Hematopoietic multipotent progenitor cell treated with erythropoietin and hydrocortisone succinate and interleukin-3 and kit ligand, for 15 days (in vitro differentiated cells): Measurements from ENCODE around the gene SNX25.
"Not testable (repeated sequence)": the region's sequence is repeated elsewhere in the genome, so short reads cannot be mapped to it uniquely, and the experiment has no call there.

ENCODE experiments used
- DNase-seq: peaks from one replicate; pipeline ENCODE4 v3.0.0-alpha.2; 2015; ENCODE audit warnings: low spot score

SNX25 gene

DNA sequence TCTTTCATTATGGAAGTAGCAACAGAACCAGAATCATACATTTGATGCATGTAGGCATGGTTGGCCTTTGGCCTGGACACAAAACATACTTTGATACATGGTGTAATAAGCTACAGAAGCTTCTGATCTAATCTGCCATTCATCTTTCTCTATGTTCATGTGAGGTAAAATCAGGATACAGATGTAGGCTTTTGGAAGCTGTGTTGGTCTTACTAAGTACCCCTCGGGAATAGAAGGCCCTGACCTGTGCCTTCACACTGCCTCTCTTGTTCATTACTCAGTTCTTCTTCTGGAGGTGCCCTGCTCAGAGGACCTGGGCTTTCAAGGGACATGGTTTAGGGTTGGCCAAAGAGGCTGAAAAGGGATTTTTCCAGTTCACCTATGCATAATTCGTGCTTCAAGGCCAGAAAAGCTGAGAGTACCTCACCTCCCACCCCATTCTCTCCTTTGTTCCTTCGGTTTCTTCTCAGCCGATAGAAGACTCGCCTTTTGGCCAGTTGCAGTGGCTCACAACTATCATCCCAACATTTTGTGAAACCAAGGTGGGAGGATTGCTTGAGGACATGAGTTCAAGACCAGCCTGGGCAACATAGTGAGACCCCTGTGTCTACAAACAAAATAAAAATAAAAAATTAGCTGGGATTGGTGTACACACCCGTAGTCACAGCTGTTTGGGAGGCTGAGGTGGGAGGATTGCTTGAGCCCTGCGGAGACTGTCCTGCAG lies 25.9 kb downstream of the SNX25 start:
- DNase-seq: no peak

DNA sequence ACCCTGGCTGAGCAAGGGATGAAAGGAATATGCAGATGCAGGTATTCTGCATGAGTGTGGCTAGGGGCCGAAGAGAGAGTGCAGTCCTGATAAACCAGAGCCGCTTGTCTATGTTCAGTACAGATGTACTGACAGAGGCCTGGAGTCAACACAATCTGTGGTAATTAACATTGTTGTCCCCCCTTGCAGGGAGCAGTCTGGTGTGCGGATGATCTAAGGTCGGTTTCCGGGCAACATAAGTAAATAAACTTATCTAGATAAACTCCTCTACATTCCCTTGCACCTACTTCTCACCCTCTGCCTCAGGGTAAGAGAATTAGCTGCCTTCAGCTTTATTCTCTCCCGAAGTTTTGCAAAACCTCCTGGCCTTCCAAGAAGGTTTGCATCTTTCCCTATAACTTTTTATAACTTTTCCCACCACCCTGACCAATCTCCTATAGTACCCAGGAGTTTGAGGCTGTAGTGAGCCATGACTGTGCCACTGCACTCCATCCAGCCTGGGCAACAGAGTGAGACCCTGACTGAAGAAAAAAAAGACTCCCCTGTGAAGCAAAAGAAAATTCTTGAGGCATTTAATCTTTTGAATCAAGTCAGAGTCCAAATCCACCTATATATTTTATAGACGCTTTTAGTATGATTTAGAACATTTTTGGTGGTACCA lies 26.6 kb downstream of the SNX25 start:
- DNase-seq: no peak

DNA sequence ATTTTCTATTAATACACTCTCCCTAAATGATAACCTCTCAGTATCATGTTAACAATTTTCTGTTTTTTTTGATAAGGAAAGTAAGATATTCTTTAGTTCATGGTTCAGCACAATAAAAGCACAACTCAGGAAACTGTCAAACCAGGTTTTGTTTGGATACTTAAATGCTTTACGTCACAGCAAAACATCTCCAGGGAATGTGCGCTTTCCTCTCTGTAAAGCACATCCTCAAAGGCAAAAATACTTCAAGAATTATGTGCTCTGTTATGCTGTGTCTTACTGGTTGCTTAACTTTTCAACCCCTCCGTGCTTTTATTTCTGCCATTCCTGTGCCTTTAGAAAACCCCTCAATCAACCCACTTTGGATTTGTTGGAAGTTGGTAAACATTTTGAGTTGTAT lies 27.8 kb downstream of the SNX25 start:
- DNase-seq: no peak

DNA sequence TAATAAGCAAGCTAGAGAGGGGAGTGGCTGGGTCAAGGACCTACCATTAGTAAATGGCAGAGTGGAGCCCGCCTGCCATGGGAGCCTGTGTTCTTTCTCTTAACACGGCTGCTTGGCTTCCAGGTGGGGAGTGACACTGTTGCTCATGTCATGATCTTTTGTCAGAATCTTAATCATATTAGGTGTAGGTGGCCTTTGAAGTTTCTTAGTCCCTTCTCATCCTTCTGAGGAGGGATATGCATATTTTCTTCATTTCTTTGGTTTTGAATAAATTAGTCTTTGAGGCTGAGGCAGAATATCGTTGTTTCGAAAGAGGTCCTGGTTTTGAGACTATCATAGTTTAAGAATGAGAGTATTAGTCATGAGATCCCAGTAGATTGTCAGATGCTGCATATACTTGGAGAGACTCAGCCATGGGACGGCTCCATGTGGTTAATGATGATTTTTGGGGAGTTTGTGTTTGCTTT lies 28.9 kb downstream of the SNX25 start:
- no peak for DNase-seq

DNA sequence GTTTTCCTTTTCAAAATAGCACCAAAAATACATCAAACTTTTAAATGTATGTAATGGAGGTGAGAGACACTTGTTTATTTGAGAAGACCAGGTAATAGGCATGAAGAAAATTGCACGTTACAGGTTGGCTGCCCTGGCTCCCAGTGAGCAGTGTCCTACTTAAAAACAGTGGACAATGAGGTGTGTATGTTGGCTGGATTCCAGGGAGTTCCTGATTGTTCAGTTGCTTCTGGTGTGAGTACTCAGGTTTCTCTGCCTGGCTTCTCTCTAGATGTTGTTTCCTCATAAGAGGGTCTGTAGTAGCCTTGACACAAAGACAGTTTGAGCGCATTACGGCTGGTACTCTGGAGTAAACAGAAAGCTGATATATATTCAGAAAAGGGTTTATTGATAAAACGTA lies 29.4 kb downstream of the SNX25 start:
- DNase-seq: no peak

DNA sequence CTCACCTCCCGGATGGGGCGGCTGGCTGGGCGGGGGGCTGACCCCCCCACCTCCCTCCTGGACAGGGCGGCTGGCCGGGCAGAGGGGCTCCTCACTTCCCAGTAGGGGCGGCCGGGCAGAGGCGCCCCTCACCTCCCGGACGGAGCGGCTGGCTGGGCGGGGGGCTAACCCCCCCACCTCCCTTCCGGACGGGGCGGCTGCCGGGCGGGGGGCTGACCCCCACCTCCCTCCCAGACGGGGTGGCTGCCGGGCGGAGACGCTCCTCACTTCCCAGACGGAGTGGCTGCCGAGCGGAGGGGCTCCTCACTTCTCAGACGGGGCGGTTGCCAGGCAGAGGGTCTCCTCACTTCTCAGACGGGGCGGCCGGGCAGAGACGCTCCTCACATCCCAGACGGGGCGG lies 31.1 kb downstream of the SNX25 start:
- DNase-seq: not testable (repeated sequence)

DNA sequence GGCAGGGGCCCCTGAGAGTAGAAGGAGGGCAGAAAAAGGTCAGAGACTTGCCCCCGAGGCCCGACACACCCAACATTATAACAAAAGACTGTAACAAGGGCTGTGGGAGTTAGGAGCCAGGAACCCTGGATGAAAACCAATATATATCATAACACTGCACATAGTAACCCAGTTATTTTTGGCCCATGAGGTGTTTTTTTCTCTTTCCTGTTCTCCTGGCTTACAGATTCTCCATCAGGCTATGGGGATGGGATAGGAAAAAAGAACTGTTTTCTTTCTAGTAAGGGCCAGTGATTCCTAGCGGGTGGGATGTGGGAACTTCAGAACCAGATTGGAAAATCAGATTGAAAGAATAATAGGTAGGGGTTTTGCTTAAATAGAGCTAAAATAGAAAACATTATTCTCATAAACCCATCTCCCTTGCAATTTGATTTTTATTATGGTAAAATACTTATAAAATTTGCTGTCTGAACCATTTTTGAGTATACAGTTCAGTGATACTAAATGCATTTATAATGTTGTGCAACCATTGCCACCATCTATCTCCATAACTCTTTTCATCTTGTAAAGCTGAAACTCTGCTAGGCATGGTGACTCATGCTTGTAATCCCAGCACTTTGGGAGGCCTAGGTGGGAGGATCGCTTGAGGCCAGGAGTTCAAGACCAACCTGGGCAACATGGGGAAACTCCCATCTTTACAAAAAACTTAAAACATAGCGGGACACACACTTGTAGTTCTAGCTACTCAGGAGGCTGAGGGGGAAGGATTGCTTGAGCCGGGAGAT lies 33.5 kb downstream of the SNX25 start:
- DNase-seq: no peak

DNA sequence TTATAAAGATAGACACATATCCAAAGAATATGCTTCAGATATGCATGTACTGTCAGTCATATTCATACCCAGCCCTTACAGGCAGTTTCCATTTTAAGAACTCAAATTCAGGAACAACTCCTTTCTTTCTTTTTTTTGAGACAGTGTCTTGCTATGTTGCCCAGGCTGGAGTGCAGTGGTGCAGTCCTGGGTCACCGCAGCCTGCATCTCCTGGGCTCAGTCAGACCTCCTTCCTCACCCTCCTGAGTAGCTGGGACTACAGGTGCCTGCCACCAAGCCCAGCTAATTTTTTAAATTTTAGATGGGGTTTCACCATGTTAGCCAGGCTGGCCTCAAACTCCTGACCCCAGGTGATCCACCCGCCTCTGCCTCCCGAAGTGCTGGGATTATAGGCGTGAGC lies 34.5 kb downstream of the SNX25 start:
- DNase-seq: no peak

DNA sequence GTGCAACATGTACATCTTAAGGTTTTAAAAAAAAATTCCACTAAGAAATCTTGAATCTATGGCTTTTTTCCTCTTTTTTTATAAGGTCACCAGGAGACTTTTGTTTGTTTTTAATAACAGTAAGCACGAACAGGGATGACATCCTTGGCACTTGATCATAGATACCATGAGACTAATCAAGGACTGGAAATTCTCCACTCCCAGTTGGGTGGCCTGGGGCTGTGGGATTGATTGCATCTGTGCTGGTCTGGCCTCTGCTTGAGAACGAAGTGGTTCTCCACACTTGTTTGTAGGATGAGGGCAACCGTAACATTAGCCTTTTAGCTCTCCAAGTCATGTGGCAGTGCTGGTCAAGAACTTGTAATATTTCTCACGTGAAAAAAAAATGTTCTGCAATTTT lies 35.4 kb downstream of the SNX25 start:
- no peak for DNase-seq

DNA sequence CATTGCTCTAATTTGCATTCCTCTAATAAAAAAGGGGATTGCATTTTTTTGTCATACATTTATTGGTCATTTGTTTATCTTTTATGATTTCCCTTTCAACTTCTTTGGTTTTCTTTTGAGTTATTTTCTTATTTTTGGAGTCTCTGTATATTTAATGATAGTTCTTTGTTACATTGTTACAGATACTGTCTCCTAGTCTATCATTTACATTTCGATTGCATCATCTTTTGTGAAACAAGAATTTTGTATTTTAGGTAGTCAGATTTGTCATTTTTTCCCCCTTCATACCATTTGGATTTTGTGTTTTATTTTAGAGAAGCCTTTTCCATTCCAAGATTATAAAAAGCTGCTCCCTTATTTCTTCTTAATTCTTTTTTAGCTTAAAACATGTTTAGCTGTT lies 37.1 kb downstream of the SNX25 start:
- no peak for DNase-seq

DNA sequence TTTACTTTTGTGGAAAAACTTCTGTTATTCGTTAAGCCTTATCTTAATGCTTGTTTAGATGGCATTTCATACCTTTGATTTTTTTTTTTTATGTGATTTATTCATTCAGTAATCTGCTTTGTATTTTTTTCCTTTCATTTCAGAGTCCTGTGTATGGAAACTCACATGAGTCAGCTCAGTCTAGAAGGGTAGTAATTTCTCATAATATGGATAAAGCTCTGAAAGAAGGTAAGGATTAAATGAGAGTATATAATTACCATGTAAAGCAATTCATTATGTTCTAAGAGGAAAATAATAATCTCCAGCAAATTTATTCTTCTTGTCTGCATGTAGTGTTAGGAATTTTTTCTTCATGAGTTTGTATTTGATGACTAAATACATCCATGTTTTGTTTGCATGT lies 37.8 kb downstream of the SNX25 start:
- DNase-seq: no peak

DNA sequence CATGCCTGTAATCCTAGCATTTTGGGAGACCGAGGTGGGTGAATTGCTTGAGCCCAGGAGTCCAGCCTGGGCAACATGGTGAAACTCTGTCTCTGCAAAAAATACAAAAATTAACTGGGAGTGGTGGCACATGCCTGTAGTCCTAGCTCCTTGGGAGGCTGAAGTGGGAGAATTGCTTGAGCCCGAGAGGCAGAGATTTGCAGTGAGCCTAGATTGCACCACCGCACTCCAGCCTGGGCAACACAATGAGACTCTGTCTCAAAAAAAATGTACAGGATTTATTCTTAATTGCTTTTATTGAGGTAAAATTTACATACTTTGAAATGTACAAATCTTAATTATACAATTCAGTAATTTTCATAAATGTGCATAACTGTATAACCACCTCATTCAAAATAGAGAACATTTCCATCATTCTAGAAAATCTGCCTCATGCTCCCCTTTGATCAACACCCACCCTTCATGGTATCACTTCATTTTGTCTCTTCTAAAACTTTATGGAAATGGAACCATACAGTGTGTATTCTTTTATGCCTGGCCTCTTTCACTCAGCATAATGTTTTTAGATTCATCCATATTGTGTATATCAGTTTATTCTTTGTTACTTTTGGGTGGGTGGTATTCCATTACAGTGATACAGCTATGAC lies 39.1 kb downstream of the SNX25 start:
- no peak for DNase-seq

DNA sequence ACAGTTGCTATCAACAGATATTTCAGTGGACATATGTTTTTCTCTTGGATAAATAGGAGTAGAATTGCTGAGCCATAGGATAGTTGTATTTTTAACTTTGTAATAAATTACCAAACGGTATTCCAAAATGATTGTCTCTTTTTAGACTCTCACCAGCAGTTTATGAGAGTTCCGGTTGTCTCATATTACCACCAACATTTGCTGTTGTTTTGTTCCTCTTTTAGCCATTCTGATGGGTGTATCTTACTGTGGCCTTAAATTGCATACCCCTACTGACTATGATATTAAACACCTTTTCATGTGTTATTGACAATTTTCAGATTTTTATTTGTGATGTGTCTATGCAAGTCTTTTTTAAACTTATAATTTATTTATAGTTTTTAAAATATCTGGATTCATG lies 39.7 kb downstream of the SNX25 start:
- DNase-seq: no peak

DNA sequence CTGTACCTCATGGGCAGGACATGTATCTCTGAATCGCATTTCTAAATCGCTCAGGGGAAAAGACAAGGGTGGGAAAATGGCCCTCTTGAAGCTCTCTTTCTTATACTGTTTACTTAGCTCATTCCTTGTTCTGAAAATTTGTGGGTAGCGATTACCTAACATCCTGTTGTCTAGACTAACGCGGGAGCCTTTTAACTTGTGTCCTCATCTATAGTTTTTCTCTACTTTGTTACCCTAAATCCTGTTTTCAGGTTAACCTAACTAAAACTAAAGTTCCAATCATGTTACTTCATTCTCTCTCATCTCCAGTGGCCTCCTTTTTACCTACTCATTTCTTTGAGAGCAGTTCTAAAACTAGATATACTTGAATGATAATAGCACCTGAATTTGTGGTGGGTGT lies 45.0 kb downstream of the SNX25 start:
- DNase-seq: no peak

DNA sequence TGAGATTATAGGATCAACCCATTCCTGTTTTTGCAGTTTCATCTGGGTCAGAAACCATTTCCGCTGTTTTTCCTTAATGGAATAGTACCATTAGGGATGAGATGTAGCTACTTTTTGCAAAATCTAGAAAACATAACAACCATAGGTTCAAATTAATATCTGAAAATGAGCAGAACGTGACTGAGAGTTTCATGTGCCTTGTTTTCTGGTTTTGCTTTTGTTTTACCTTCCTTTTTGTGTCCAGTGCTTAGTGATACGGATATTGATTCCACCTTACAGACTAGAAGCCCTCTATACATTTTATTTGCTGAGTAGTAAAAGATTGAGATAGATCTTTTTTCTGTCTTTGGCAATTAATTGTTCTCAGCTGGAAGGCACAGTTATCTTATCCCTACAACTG lies 46.5 kb downstream of the SNX25 start:
- DNase-seq: no peak

DNA sequence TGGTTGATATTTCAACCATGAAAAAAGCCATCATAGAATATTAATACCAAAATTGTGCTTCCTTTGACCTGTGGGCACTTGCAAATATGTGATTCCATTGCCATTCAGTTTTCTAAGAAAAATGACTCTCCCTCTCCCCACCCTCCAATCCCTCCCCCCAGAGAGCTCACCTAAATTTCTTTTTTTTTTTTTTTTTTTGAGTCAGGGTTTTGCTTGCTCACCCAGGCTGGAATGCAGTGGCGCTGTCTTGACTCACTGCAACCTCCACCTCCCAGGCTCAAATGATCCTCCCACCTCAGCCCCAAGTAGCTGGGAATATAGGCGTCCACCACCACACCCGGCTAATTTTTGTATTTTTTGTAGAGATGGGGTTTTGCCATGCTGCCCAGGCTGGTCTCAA lies 47.0 kb downstream of the SNX25 start:
- DNase-seq: no peak

DNA sequence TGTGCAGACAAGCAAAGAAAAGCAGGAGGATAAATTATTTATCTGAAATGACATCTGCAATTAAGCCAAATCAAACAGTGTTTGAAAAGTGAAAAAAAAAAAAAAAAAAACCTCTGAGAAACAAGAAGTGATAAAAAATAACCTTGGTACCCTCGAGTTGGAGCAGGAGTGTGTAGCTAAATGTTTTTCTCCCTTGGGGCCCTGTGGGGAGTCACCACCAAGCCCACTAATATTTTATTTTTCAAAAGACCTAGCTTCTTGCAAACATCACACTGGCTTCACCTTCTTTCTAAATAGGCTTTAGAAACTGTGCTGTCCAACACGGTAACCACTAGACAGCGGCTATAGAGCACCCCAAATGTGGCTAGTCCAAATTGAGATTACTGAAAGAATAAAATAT lies 47.7 kb downstream of the SNX25 start:
- no peak for DNase-seq

DNA sequence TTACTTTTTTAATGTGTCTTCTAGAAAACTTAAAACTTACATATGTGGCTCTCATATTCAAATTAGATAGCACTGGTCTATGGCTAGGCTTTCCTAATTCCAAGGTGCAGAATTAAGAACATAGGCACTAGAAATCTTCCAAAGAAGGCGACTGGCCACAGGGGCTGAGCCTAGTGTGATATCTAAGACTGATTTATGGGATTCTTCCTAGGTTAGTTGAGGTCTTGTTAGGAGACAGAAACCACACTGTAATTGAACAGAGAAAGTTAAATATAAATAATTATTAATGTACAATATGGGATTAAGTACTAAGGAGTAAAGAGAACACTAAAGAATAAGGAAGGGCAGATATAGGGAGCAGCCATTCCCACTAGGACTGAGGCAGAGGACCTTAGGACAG lies 48.3 kb downstream of the SNX25 start:
- DNase-seq: no peak

DNA sequence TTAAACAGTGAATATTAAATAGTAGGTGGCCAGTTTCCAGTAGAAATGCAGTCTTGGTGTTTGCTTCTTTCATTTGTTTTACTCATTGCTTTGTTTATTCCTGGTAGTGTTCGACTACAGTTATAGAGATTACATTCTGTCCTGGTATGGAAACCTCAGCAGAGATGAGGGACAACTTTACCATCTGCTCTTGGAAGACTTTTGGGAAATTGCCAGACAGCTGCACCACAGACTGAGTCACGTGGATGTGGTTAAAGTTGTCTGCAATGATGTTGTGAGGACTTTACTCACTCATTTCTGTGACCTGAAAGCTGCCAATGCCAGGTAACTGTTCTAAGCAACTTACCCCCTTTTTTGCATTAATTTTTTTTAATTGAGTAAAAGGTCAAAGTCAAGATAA lies 49.3 kb downstream of the SNX25 start:
- DNase-seq: not testable (repeated sequence)

DNA sequence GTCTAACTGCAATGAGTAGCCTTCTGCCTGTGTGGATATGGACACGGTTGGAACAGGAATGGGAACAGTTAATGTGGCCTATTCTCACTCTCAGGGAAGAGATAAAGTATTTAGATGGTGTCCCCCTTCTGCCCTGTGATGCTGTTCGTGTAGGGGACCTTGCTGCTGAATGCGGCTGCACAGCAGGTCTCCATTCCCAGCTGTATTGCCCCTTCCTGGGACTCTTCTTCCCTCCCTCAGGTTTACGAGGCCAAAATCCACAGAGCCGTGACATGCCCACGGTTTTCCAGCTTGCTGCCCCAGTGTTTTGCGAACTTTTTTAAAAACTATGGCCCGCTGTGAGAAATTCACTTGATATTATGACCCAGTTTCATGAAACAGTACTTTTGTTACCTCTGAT lies 50.3 kb downstream of the SNX25 start:
- no peak for DNase-seq

DNA sequence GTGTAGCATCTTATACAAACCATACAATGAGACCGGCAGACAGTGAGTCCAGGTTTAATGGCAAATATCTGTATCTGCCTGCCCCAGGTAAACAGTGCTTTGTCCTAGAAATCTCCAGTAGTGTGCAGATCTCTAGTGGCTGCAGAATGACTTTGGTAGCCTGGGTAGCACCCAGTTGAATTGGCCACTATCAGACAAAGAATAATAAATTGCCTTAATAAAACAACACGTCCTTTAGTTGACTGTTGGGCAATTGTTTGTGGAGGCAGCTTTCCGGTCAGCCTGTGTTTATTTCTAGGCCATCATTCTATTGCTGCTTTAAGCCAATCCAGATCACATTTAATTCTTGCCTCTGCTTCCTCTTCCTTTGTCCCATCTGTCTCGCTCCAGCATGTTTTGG lies 52.5 kb downstream of the SNX25 start:
- DNase-seq: no peak

DNA sequence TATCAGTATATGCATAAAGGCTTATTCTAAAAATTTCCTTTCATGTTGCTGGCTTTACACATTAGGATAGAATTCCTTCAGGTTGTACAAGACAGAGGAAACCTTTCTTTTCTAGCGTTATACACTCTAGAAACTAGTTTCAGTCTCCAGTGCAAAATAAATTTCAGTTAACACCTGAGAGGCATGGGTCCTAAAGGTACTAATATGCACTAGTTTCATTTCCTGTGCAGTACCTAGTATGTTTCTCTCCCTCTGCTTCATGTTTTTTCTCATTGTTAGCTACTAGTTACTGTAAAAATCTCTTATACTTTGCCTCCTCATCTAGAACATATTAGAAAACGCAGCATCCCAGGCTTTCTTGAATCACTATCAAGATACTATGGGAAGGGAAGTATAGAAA lies 54.0 kb downstream of the SNX25 start:
- no peak for DNase-seq

DNA sequence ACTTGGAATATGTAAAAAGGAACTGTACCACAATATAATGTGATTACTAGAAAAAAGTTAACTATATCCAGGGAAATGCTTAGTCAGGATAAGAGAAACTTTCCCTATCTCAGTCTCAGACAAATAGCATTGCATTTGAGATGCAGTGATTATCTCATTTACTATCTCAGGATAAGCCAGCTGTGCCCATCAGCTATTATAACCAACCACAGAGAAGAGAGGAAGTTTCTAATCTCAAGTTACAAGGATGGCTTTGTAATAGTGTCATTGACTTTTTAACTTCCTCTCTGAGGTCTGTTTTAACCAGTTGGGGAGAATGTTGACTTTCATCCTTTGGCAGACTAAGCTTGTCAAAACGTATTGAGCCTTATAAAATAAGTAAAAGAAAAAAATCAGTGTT lies 56.5 kb downstream of the SNX25 start:
- DNase-seq: no peak
